CD14-positive monocyte (primary cell): ENCODE results near the gene MFN2. TPM values are rescaled to one million over a fixed set of nuclear protein-coding genes. Genes with fewer than 3 reads are reported as not detected.

Experiments used
- DNase-seq, 3 donors: peaks; one replicate each; pipeline ENCODE4 v3.0.0-alpha.2; 2011 to 2022
- H2AFZ ChIP-seq: 2 replicates; pipeline ENCODE4 v1.6.0; 2012; ENCODE audit warnings: mild to moderate bottlenecking, low read depth, low read length, inconsistent platforms; ENCODE audit not compliant: insufficient read depth, poor library complexity, severe bottlenecking
- H3K27ac ChIP-seq, 2 donors: 1 replicate in 1 of 2; 2 replicates in 1 of 2; pipeline ENCODE4 v1.5.1; 2012 to 2013; ENCODE audit warnings: low read length in 2 of 2, control low read depth in 1 of 2, inconsistent platforms in 1 of 2, low read depth in 1 of 2, mild to moderate bottlenecking in 1 of 2
- H3K27me3 ChIP-seq, 2 donors: one replicate each; pipeline versions ENCODE4 v1.6.0 to v1.6.1; 2011 to 2013; ENCODE audit warnings: low read length in 2 of 2; ENCODE audit not compliant: control insufficient read depth in 2 of 2, insufficient read depth in 2 of 2
- H3K36me3 ChIP-seq, 2 donors: replicated peaks in 1 of 2; 1 replicate in 1 of 2; 2 replicates in 1 of 2; pipeline versions ENCODE4 v1.5.1 to v1.6.1; 2012 to 2013; ENCODE audit warnings: low read length in 2 of 2, control low read depth in 1 of 2, inconsistent platforms in 1 of 2, mild to moderate bottlenecking in 1 of 2; ENCODE audit not compliant: insufficient read depth in 2 of 2, control insufficient read depth in 1 of 2
- H3K4me1 ChIP-seq, 2 donors: 1 replicate in 1 of 2; 2 replicates in 1 of 2; pipeline versions ENCODE4 v1.5.1 to v1.6.1; 2012 to 2013; ENCODE audit warnings: low read length in 2 of 2, control low read depth in 1 of 2, inconsistent platforms in 1 of 2, mild to moderate bottlenecking in 1 of 2, moderate library complexity in 1 of 2; ENCODE audit not compliant: insufficient read depth in 2 of 2, control insufficient read depth in 1 of 2
- H3K4me2 ChIP-seq: replicated peaks from 2 replicates; pipeline ENCODE3; 2012; ENCODE audit warnings: low read length, moderate library complexity, mild to moderate bottlenecking; ENCODE audit not compliant: poor library complexity, severe bottlenecking; ENCODE audit errors: extremely low read depth
- H3K4me3 ChIP-seq, 3 experiments: fragments of 200-600 bp in 1 of 3; sonication (generic) in 1 of 3; replicated peaks in 1 of 3; 1 replicate in 2 of 3; 2 replicates in 1 of 3; pipeline ENCODE4 v1.5.1; 2011 to 2013; ENCODE audit warnings: low read length in 3 of 3, mild to moderate bottlenecking in 3 of 3, control low read depth in 2 of 3, low read depth in 2 of 3, inconsistent platforms in 1 of 3, moderate library complexity in 1 of 3
- H3K79me2 ChIP-seq: 2 replicates; pipeline ENCODE4 v1.6.0; 2012; ENCODE audit warnings: mild to moderate bottlenecking, control low read depth, inconsistent platforms, low read length, moderate library complexity; ENCODE audit not compliant: insufficient read depth
- H3K9ac ChIP-seq: 2 replicates; pipeline ENCODE4 v1.6.0; 2017; ENCODE audit warnings: low read length, mild to moderate bottlenecking; ENCODE audit not compliant: insufficient read depth, poor library complexity, severe bottlenecking
- H3K9me3 ChIP-seq, 2 donors: replicated peaks in 1 of 2; 1 replicate in 1 of 2; 2 replicates in 1 of 2; pipeline versions ENCODE4 v1.5.1 to v1.6.1; 2012 to 2013; ENCODE audit warnings: low read length in 2 of 2, control low read depth in 1 of 2; ENCODE audit not compliant: control insufficient read depth in 1 of 2, insufficient read depth in 1 of 2
- H4K20me1 ChIP-seq: 2 replicates; pipeline ENCODE4 v1.6.0; 2012; ENCODE audit warnings: mild to moderate bottlenecking, low read length, control low read depth, moderate library complexity; ENCODE audit not compliant: insufficient read depth
- H3K27ac Mint-ChIP-seq, 7 donors: one replicate each; pipeline ENCODE4 v1.8.0; 2020; ENCODE audit warnings: mild to moderate bottlenecking in 7 of 7, mixed read lengths in 7 of 7, moderate library complexity in 6 of 7, inconsistent platforms in 2 of 7
- H3K27me3 Mint-ChIP-seq, 3 donors: one replicate each; pipeline ENCODE4 v1.8.0; 2021 to 2022; ENCODE audit warnings: low read depth in 3 of 3, mild to moderate bottlenecking in 3 of 3, mixed read lengths in 3 of 3, moderate library complexity in 3 of 3, inconsistent platforms in 1 of 3
- H3K36me3 Mint-ChIP-seq, 2 donors: one replicate each; pipeline ENCODE4 v1.8.0; 2020; ENCODE audit warnings: mixed read lengths in 2 of 2, inconsistent platforms in 1 of 2, mild to moderate bottlenecking in 1 of 2
- H3K4me1 Mint-ChIP-seq: one replicate; pipeline ENCODE4 v1.8.0; 2020; ENCODE audit warnings: mild to moderate bottlenecking, mixed read lengths
- H3K4me3 Mint-ChIP-seq, 2 donors: one replicate each; pipeline ENCODE4 v1.8.0; 2020; ENCODE audit warnings: mild to moderate bottlenecking in 2 of 2, mixed read lengths in 2 of 2, moderate library complexity in 1 of 2
- H3K9me3 Mint-ChIP-seq, 7 donors: one replicate each; pipeline ENCODE4 v1.8.0; 2020 to 2022; ENCODE audit warnings: mixed read lengths in 7 of 7, mild to moderate bottlenecking in 6 of 7, moderate library complexity in 6 of 7, inconsistent platforms in 2 of 7
- CTCF ChIP-seq: fragments of 200-600 bp; IDR thresholded peaks from one replicate; pipeline ENCODE4 v1.8.0; 2022; ENCODE audit warnings: antibody characterized with exemption, mild to moderate bottlenecking
- WGBS: methylation state at CpG from one replicate; pipeline ENCODE4 v1.1.5; 2013; ENCODE audit warnings: missing lambda C conversion rate; ENCODE audit not compliant: insufficient coverage; 5-methylcytosine and 5-hydroxymethylcytosine counted together
- intact Hi-C, 2 donors: fragments of 100-400 bp; cut with micrococcal nuclease; formaldehyde crosslinking; loops; one replicate each; pipeline versions ENCODE4 v1.15.0 to v1.15.1; 2023
- polyA plus RNA-seq, 3 donors: library from polyadenylated mRNA; depleted of rRNA in 1 of 3; unstranded in 2 of 3; stranded (reverse) in 1 of 3; fragments of 300-500 nt in 2 of 3; fragments of >200 nt in 1 of 3; fragmentation: Illumina TruSeq in 2 of 3; gene quantifications; 1 replicate in 2 of 3; 2 replicates in 1 of 3; pipeline ENCODE4 v1.2.3, GENCODE V29; 2012 to 2021

The MFN2 gene
- polyA plus RNA-seq, 3 donors: 26.3 to 35.8 (median 30.3) TPM

GRCh38 chr1:11991969-11992676 lies 11.9 kb downstream of the MFN2 start:
- Histone ChIP-seq H3K9me3 (no peaks in the 10 kb centered on the region), H4K20me1 (peaks cover 11% of the 10 kb centered on the region), H3K79me2 (peaks cover 42% of the 10 kb centered on the region), H3K4me3 (no peak overlapping the region), H3K27me3 (no peaks in the 10 kb centered on the region), H2AFZ (no peak overlapping the region), H3K27ac (no peak overlapping the region), H3K36me3 (peaks cover 71 to 86% of the 10 kb centered on the region in 2 donors), H3K4me1 (no peaks in the 10 kb centered on the region), H3K4me2 (no peak overlapping the region), H3K9ac (no peak overlapping the region)
- H3K27ac Mint-ChIP-seq: no peak overlapping the region
- no peaks in the 10 kb centered on the region for H3K4me1 Mint-ChIP-seq
- H3K27me3 Mint-ChIP-seq: peaks cover 0 to 4% (median 0%) of the 10 kb centered on the region in 3 donors
- WGBS: 98% methylated on average over 9 of the region's 16 CpGs
- intact Hi-C loops: no loop called here
- no peaks in the 10 kb centered on the region for H3K9me3 Mint-ChIP-seq
- H3K4me3 Mint-ChIP-seq: no peak overlapping the region
- no peak for TF ChIP-seq CTCF
- peaks cover 76 to 91% of the 10 kb centered on the region in 2 donors for H3K36me3 Mint-ChIP-seq
- no peak for DNase-seq

DNA sequence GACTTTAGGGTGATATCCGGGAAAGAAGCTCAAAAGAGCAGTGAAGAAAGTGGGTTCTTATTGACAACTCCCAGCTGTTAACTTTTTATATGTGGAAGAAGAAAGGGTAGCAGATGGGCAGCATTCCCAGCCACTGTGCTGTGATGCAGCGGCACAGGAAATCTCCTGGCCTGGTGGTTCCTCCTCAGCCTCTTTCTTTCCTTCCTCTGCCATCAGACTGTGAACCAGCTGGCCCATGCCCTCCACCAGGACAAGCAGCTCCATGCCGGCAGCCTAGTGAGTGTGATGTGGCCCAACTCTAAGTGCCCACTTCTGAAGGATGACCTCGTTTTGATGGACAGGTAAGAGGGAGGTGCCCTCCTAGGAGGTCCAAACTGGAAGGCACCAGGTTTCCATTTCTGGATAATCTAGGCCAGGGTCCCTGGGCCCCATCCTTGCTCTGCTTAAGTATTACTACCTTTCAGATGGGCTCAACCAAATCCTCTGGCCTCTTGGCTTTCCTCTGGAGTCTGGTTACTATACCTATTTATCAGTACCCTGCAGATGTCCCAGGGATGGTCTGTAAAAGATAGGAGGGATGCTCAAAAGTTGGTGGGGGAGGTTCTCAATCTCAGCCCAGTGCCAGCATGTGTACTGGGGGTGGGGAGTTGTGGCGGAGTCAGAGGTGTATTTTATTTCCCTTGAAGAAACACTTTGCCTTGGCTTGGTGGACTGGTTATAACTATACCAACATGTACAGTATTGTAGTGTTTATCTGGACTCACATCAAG lies 17.0 kb downstream of the MFN2 start:
- Mint-ChIP-seq H3K4me3 (no peak overlapping the region), H3K9me3 (no peaks in the 10 kb centered on the region), H3K27me3 (peaks cover 0 to 2% (median 0%) of the 10 kb centered on the region in 3 donors), H3K27ac (no peak overlapping the region), H3K4me1 (no peaks in the 10 kb centered on the region), H3K36me3 (peaks cover 82 to 93% of the 10 kb centered on the region in 2 donors)
- H3K4me3 ChIP-seq: no peak overlapping the region
- no peak overlapping the region for H3K9ac ChIP-seq
- H4K20me1 ChIP-seq: peaks cover 4% of the 10 kb centered on the region
- peaks cover 81 to 100% of the 10 kb centered on the region in 2 donors for H3K36me3 ChIP-seq
- WGBS: 100% methylated on average over 2 of the region's 5 CpGs
- intact Hi-C loops: no loop called here
- H3K27me3 ChIP-seq: no peaks in the 10 kb centered on the region
- no peak for DNase-seq
- H3K9me3 ChIP-seq: no peaks in the 10 kb centered on the region
- no peaks in the 10 kb centered on the region for H3K4me1 ChIP-seq
- H3K4me2 ChIP-seq: no peak overlapping the region
- TF ChIP-seq CTCF: no peak
- no peak overlapping the region for H3K27ac ChIP-seq
- H3K79me2 ChIP-seq: no peaks in the 10 kb centered on the region
- H2AFZ ChIP-seq: no peak overlapping the region
